NCI-H1436 (cell line): ENCODE data around the gene BICDL1.
"Not testable (repeated sequence)": the region's sequence is repeated elsewhere in the genome, so short reads cannot be mapped to it uniquely, and the experiment has no call there.

ENCODE experiments used
- DNase-seq: peaks from one replicate; lab custom pipeline; 2025; lab: John Stamatoyannopoulos, UW

Gene BICDL1

GRCh38 chr12:120006258-120006975 is 17.4 kb downstream of the BICDL1 start:
- no peak for DNase-seq

GRCh38 chr12:120007272-120007671 is 18.2 kb downstream of the BICDL1 start:
- no peak for DNase-seq

- DNase-seq: no peak
These were observed 21.7 kb downstream of the BICDL1 start for GRCh38 chr12:120010661-120011230.

- peak; percentile 6 for DNase-seq
These were observed 23.1 kb downstream of the BICDL1 start for GRCh38 chr12:120012067-120012621.

GRCh38 chr12:120013659-120014380 is 24.8 kb downstream of the BICDL1 start:
- no peak for DNase-seq

GRCh38 chr12:120014381-120014735 is 25.3 kb downstream of the BICDL1 start:
- DNase-seq: not testable (repeated sequence)

- DNase-seq: no peak
These were observed 26.3 kb downstream of the BICDL1 start for GRCh38 chr12:120015313-120015712.

GRCh38 chr12:120016199-120016598 is 27.2 kb downstream of the BICDL1 start:
- DNase-seq: not testable (repeated sequence)

GRCh38 chr12:120019197-120019596 is 30.2 kb downstream of the BICDL1 start:
- DNase-seq: no peak

- DNase-seq: no peak
These were observed 30.9 kb downstream of the BICDL1 start for GRCh38 chr12:120019938-120020337.

GRCh38 chr12:120024193-120024592 is 35.2 kb downstream of the BICDL1 start:
- no peak for DNase-seq

- no peak for DNase-seq
These were observed 36.6 kb downstream of the BICDL1 start for GRCh38 chr12:120025640-120026039.

GRCh38 chr12:120032242-120032641 is 43.2 kb downstream of the BICDL1 start:
- DNase-seq: no peak

- no peak for DNase-seq
These were observed 48.8 kb downstream of the BICDL1 start for GRCh38 chr12:120037851-120038250.

- no peak for DNase-seq
These were observed 50.7 kb downstream of the BICDL1 start for GRCh38 chr12:120039711-120040110.

GRCh38 chr12:120041386-120042231 is 52.6 kb downstream of the BICDL1 start:
- peak; percentile 29 for DNase-seq

- DNase-seq: not testable (repeated sequence)
These were observed 56.3 kb downstream of the BICDL1 start for GRCh38 chr12:120045367-120045766.

- no peak for DNase-seq
These were observed 58.0 kb downstream of the BICDL1 start for GRCh38 chr12:120047072-120047471.

GRCh38 chr12:120048263-120048662 is 59.2 kb downstream of the BICDL1 start:
- no peak for DNase-seq

GRCh38 chr12:120049426-120049825 is 60.4 kb downstream of the BICDL1 start:
- DNase-seq: no peak

GRCh38 chr12:120051535-120051934 is 62.5 kb downstream of the BICDL1 start:
- DNase-seq: no peak

GRCh38 chr12:120054293-120054692 is 65.3 kb downstream of the BICDL1 start:
- DNase-seq: no peak
